HG02588 (cell line): ENCODE data around the gene POLDIP3.
"Not testable (repeated sequence)": the region's sequence is repeated elsewhere in the genome, so short reads cannot be mapped to it uniquely, and the experiment has no call there.

Experiments used
- ATAC-seq: cut with Tn5 transposase; IDR thresholded peaks from one replicate; pipeline ENCODE4 v1.9.1; 2021; ENCODE audit warnings: mild to moderate bottlenecking, moderate library complexity; ENCODE audit not compliant: unreplicated experiment

Gene POLDIP3

DNA sequence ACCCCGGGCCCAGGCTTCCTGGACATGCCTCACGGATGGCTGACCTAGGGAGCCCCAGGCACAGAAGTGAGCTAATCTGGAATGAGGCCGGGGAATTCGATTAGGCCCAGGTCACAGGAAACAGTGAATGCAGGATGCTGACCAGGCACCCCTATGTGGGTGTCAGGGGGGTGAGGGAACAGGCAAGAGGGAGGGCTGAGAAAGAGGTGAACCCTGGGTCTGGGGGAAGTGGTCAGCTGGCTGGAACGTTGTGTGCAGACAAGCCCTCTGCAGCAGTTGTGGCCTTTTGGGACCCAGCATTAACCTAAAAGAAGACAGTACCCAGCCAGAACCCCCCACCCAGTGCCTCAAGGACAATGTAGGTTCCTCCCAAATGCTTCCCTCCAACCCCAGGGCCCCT lies 52.8 kb downstream of the POLDIP3 start:
- no peak for ATAC-seq

DNA sequence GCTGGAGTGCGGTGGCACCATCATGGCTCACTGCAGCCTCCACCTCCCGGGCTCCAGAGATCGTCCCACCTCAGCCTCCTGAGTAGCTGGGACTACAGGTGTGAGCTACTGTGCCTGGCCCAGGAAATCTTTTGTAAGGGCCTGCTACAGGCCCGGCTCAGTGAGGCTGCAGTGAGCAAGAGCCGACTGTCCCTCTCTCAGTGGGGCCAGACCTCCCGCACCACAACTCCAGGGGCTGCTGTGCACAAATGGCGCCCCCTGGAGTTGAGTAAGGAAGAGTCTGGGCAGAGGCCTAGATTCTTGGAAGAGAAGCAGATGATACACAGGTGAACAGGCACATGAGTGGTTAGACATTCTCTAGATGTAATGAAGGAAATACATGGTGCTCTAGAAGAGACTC lies 53.9 kb downstream of the POLDIP3 start:
- ATAC-seq, result no peak

DNA sequence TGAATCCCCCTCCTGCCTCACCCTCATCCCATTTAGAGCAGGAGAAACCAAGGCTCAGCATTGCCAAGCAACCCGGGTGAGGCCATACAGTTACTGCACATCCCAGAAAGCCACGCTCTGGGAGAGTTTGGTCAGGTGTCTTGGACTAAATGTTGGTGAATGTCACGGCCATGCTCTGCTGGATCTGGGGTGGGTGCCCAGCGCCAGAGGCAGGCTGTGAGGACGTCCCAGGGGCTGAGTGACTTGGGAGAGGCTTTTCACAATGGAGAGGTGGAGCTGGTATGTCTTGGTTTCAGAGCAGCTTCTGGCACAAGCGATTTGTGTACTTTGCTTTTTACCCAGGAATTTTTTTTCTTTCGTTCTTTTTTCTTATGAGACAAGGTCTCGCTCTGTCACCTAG lies 54.3 kb downstream of the POLDIP3 start:
- ATAC-seq, result no peak

DNA sequence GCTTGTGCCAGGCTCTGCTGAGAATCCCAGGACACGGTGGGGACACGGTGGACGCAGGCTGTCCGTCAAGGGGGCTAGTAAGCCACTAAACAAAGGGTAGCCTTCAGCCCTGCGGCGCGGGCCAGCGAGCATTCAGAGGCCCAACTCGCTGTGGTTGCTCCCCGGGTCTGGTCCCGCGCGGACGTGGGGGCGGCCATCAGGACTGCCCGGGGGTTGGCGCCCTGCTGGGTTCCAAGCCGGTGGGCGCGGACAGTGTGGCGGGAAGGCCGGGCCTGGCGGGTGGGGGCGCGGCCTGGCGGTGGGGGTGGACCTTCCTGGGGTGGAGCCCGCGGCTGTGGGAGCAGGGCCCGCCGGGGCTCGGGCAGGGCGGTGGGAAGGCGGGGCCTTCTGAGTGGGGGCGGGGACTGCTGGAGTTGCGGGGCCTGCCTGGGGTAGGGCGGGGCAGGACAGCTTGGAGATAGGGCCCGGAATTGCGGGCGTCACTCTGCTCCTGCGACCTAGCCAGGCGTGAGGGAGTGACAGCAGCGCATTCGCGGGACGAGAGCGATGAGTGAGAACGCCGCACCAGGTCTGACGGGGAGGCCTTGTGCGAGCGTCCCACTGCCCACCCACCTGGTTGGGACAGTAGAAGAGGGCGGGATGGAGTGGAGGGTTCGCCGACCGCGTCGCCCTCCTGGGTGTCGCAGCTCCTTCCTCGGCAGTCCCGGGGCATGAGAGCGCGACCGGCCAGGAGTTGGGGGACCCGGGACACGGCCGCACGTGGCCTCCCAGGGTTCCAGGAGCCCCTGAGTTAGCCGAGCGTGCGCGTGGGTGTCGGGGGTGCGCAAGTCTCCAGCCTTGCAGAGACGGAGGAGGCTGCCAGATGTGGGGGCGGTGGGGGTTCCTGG lies 61.0 kb downstream of the POLDIP3 start, which contains the start of gene SERHL2:
TSS of gene SERHL2 (plus strand) at position 482 of the 887 bp plus-strand sequence. CDS start at position 547, 65 bp downstream.
- peak; percentile 59 for ATAC-seq

DNA sequence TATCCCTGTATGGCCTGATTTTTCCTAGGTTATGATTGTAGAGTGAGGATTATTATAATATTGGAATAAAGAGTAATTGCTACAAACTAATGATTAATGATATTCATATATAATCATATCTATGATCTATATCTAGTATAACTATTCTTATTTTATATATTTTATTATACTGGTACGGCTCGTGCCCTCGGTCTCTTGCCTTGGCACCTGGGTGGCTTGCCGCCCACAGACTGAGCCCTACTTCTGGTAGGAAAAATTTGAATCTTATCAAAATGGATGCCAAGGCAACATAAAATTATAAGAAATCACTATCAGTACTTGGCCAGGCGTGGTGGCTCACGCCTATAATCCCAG lies 62.4 kb downstream of the POLDIP3 start:
- ATAC-seq, result not testable (repeated sequence)

DNA sequence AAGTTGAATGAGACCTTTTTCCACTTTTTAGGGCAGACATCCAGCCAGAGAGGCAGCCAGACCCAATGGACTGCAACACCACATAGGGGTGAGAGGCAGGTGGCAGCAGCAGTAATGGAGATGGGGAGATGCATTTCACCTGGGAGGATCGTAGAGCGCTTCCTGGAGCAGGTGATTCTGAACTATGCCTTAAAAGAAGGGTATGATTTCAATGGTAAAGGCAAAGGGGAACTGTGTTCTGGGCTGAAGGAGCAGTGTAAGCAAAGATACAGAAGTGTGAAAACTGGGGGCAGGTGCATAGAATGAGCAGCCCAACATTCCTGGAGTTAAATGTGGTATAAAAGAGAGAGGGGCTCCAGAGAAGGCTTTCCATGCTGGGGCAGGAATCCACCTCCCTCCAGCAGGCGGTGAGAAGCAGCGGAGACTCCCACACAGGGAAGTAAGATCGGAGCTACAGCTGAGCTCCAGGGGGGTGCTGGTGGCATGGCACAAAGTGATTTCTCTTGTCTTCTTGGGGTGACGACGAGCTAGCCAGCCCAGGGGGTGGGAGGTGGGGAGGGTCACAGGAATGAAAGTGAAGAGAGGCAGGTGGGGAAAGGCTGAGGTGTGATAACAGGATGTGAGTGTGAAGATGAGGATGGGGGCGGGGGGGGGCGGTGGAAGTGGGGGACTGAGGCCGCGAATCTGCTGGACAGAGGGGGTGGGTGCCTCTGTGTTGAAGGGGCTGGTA lies 65.2 kb downstream of the POLDIP3 start:
- ATAC-seq, result no peak

DNA sequence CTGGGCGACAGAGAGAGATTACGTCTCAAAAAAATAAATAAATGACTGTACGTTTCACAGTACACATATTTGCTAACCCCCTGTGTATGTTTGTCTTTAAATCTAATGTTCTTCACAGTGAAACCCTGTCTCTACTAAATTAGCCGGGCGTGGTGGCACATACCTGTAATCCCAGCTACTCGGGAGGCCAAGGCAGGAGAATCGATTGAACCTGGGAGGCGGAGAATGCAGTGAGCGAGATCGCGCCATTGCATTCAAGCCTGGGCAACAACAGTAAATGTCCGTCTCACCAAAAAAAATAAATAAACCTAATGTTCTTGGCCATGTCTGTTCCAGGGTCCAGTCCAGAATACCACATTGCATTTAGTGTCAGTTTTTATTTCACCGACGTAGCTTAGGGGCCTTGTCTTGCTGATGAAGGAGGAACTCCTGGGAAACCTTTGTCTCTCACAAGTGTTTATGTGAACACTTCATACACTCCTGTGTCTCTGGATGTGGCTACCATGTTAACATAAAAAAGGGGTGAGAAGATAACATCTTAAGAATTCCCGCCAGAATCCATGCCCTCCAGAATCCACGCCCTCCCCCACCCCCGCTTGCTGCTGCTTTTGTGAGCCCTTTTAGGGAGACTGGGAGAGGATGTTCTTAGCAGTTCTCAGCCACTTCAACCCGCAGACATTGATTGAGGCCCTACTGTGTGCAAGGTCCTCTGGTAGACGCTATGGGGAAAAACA lies 65.9 kb downstream of the POLDIP3 start:
- ATAC-seq, result no peak

DNA sequence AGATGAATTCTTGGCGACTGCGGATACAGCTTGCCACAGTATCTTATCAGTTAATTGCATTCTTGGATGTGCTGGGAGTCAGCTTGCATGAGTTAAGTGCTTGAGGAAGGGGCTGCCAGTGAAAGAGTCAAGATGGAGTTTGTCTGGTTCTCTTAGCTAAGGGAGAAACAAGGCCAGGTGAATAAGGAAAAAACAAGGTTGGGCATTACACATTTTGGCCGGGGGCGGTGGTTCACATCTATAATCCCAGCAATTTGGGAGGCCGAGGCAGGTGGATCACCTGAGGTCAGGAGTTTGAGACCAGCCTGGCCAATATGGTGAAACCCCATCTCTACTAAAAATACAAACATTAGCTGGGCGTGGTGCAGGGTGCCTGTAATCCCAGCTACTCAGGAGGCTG lies 66.6 kb downstream of the POLDIP3 start:
- not testable (repeated sequence) for ATAC-seq

DNA sequence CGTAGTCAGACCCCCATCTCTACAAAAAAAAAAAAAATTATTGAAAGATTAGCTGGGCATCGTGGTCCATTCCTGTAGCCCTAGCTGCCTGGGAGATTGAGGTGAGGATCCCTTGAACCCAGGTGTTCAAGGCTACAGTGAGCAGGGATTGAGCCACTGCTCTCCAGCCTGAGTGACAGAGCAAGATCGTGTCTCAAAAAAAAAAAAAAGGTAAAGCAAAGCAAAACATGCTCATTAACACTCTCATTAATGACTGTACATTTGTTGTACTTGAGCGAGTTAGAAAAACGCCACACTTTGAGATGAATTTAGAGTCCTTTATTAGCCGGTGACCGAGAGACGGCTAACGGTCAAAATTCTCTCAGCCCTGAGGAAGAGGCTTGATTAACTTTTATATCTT lies 67.1 kb downstream of the POLDIP3 start:
- no peak for ATAC-seq

DNA sequence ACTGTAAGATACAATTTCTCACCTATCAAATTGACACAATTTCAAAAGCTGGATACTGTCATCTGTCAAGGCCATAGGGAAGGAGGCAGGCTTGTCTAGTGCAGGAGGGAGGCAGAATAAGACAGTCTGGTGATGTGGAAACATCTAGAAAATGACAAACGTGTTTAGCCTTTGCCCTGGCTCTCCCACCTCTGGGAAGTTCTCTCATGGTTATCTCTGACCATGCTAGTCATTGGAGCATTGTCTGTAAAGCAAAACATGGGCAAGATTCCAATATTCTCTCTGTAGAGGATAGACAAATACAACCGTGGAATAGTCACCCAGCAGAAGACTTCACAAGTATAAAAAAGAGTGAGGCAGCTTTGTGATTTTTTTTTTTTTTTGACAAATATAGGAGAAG lies 70.0 kb downstream of the POLDIP3 start:
- ATAC-seq, result no peak

DNA sequence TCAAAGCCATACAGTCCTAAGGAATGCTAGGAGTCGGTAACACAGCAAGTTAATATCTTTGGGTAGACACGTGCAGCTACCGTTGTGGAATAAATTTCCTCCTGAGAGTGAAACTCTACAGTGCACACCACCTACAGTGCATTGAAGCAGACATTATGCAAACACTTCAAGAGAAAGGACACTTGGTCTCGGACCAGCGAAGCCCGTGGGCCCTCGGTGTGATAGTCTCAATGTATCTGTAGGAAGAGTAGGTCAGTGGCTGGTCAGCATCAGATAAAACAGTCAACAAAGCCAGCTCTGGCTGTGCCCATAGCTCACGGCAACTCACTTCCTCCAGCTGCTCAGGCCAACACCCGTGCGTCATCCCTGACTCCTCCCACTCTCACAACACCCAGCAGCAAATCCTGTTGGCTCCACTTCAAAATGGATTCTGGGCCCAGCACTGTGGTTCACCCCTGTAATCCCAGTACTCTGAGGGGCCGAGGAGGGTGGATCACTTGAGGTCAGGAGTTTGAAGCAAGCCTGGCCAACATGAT lies 75.4 kb downstream of the POLDIP3 start:
- not testable (repeated sequence) for ATAC-seq

DNA sequence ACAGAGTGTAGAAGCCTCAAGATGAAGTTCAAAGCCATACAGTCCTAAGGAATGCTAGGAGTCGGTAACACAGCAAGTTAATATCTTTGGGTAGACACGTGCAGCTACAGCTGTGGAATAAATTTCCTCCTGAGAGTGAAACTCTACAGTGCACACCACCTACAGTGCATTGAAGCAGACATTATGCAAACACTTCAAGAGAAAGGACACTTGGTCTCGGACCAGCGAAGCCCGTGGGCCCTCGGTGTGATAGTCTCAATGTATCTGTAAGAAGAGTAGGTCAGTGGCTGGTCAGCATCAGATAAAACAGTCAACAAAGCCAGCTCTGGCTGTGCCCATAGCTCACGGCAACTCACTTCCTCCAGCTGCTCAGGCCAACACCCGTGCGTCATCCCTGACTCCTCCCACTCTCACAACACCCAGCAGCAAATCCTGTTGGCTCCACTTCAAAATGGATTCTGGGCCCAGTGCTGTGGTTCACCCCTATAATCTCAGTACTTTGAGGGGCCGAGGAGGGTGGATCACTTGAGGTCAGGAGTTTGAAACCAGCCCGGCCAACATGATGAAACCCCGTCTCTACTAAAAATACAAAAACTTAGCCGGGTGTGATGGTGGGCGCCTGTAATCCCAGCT lies 77.4 kb downstream of the POLDIP3 start:
- ATAC-seq, result not testable (repeated sequence)

DNA sequence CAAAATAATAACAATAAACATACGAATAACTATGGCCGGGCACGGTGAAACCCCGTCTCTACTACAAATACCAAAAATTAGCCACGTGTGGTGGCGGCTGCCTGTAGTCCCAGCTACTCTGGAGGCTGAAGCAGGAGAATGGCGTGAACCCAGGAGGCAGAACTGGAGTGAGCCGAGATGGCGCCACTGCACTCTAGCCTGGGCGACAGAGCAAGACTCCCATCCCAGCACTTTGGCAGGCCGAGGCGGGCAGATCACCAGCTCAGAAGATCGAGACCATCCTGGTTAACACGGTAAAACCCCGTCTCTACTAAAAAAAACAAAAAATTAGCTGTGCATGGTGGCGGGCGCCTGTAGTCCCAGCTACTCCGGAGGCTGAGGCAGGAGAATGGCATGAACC lies 78.0 kb downstream of the POLDIP3 start:
- ATAC-seq, result not testable (repeated sequence)

DNA sequence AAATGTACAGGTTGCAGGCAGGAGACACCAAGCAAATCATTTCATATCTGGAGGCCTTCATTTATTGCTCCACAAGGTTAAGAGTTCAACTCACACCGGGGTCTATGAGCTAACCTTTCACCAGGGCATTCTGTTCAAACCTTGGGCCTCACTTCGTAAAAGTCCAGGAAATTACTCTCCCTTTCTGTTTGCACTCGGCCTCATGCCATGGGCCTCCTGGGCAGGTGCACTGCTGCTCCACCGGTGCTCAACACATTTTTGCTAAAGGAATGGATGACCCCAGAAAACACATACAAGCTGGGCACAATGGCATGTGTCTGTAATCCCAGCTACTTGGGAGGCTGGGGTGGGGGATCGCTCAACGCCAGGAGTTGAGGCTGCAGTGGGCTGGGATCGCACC lies 78.5 kb downstream of the POLDIP3 start:
- no peak for ATAC-seq

DNA sequence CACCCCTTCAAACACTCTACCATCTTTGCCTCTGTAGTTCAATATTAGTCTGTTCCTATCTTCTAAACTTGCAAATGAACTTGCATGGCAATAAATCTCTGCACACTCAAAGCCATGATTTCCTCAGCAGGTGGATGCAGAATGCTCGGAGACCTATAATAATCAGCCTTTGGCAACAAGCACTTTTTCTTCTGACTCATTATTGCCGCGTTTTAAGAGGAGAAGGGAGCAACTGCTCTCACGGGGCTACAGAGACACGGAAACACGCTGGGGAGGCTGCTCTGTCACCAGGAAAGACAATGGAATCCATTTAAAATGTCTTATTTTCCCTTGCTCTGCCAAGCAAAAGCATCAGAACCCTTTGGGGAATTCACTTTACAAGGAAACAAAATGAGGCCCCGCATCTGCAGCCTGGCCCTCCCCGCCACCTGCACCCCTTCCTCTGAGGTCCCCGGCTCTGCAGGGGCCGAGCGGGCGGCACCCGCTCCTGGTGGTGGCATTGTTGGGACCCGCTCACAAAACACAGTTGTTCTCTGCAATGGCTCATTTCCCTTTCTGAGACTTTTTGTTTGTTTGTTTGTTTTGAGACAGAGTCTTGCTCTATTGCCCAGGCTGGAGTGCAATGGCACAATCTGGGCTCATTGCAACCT lies 79.5 kb downstream of the POLDIP3 start:
- not testable (repeated sequence) for ATAC-seq
